ENCODE data around the gene MAGI2. TPM values are rescaled to one million over a fixed set of nuclear protein-coding genes. Genes with fewer than 3 reads are reported as not detected.

Gene MAGI2
- total RNA-seq, 1 donor from 2014 or later, result 5.8 TPM

DNA sequence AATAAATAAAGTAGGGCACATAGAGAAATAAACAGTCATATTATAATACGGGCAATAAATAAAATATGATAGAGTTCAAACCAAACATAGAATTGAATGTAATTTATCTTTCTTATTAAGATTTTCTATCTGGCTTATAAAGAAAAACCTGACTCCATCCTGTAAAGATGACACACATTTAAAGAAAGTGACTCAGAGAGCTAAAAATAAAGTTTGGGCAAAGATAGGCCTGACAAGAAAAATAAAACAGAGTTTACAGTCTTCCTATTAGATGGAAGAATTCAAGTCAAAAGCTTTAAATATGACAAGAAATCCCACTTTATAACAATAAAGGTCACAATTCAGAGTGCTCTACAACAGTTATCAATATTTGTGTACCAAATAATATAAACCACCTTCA, 1074.3 kb downstream of the MAGI2 start:
- DNase-seq (ENCODE audit: low spot score), result no peak
- TF ChIP-seq, protein P1, sequence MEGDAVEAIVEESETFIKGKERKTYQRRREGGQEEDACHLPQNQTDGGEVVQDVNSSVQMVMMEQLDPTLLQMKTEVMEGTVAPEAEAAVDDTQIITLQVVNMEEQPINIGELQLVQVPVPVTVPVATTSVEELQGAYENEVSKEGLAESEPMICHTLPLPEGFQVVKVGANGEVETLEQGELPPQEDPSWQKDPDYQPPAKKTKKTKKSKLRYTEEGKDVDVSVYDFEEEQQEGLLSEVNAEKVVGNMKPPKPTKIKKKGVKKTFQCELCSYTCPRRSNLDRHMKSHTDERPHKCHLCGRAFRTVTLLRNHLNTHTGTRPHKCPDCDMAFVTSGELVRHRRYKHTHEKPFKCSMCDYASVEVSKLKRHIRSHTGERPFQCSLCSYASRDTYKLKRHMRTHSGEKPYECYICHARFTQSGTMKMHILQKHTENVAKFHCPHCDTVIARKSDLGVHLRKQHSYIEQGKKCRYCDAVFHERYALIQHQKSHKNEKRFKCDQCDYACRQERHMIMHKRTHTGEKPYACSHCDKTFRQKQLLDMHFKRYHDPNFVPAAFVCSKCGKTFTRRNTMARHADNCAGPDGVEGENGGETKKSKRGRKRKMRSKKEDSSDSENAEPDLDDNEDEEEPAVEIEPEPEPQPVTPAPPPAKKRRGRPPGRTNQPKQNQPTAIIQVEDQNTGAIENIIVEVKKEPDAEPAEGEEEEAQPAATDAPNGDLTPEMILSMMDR (IDR thresholded peaks at IDR 0.05), result no peak
- peaks cover 15% of the 10 kb centered on the region for H3K9me3 Mint-ChIP-seq (ENCODE audit: low read depth)
- no peaks in the 10 kb centered on the region for H3K27me3 Mint-ChIP-seq (ENCODE audit: low read depth)
- H3K4me1 Mint-ChIP-seq (ENCODE audit: low read depth), result peaks cover 31% of the 10 kb centered on the region
- H3K4me3 Mint-ChIP-seq (ENCODE audit: unreplicated experiment), result no peak overlapping the region
- H3K27ac Mint-ChIP-seq (ENCODE audit: unreplicated experiment), result peak overlapping the region; percentile 39
- H3K36me3 Mint-ChIP-seq (ENCODE audit: low read depth), result peaks cover 5% of the 10 kb centered on the region

GRCh38 chr7:78377532-78377931, 1075.9 kb downstream of the MAGI2 start:
- H3K4me3 Mint-ChIP-seq (ENCODE audit: unreplicated experiment), result no peak overlapping the region
- peaks cover 15% of the 10 kb centered on the region for H3K4me1 Mint-ChIP-seq (ENCODE audit: low read depth)
- no peaks in the 10 kb centered on the region for H3K27me3 Mint-ChIP-seq (ENCODE audit: low read depth)
- peaks cover 8% of the 10 kb centered on the region for H3K36me3 Mint-ChIP-seq (ENCODE audit: low read depth)
- DNase-seq (ENCODE audit: low spot score), result no peak
- TF ChIP-seq, protein P1 (IDR thresholded peaks at IDR 0.05), result no peak
- H3K27ac Mint-ChIP-seq (ENCODE audit: unreplicated experiment), result no peak overlapping the region
- peaks cover 20% of the 10 kb centered on the region for H3K9me3 Mint-ChIP-seq (ENCODE audit: low read depth)

DNA sequence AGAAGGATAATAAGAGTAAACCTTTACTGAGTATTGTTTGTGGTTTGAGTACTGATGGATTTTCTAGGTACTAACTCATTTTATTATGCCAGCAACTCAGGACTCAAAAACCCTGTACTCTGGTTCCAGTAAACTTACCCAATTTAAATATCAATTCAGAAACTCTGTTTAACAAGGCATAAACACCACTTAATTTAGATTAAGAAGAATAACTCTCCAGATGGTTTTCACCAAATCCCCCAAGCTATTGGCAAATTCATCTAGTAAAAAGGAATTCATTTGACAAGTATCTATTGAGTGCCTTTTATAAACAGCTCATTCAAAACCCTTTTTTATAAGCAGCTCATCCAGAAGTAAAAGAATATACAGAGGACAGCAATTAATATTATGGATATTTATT, 1082.5 kb downstream of the MAGI2 start:
- DNase-seq (ENCODE audit: low spot score), result no peak
- peaks cover 3% of the 10 kb centered on the region for H3K36me3 Mint-ChIP-seq (ENCODE audit: low read depth)
- no peak overlapping the region for H3K4me3 Mint-ChIP-seq (ENCODE audit: unreplicated experiment)
- H3K9me3 Mint-ChIP-seq (ENCODE audit: low read depth), result peaks cover 6% of the 10 kb centered on the region
- H3K4me1 Mint-ChIP-seq (ENCODE audit: low read depth), result no peaks in the 10 kb centered on the region
- no peak overlapping the region for H3K27ac Mint-ChIP-seq (ENCODE audit: unreplicated experiment)
- TF ChIP-seq, protein P1 (IDR thresholded peaks at IDR 0.05), result no peak
- H3K27me3 Mint-ChIP-seq (ENCODE audit: low read depth), result no peaks in the 10 kb centered on the region

GRCh38 chr7:78368771-78369170, 1084.7 kb downstream of the MAGI2 start:
- H3K4me1 Mint-ChIP-seq (ENCODE audit: low read depth), result no peaks in the 10 kb centered on the region
- no peak overlapping the region for H3K27ac Mint-ChIP-seq (ENCODE audit: unreplicated experiment)
- no peak for DNase-seq (ENCODE audit: low spot score)
- H3K27me3 Mint-ChIP-seq (ENCODE audit: low read depth), result no peaks in the 10 kb centered on the region
- H3K36me3 Mint-ChIP-seq (ENCODE audit: low read depth), result no peaks in the 10 kb centered on the region
- no peak overlapping the region for H3K4me3 Mint-ChIP-seq (ENCODE audit: unreplicated experiment)
- TF ChIP-seq, protein P1 (IDR thresholded peaks at IDR 0.05), result no peak
- peaks cover 2% of the 10 kb centered on the region for H3K9me3 Mint-ChIP-seq (ENCODE audit: low read depth)

GRCh38 chr7:78367280-78367773, 1086.1 kb downstream of the MAGI2 start:
- Mint-ChIP-seq H3K36me3 (ENCODE audit: low read depth) (no peaks in the 10 kb centered on the region), H3K27me3 (ENCODE audit: low read depth) (no peaks in the 10 kb centered on the region), H3K9me3 (ENCODE audit: low read depth) (no peaks in the 10 kb centered on the region), H3K27ac (ENCODE audit: unreplicated experiment) (no peak overlapping the region), H3K4me1 (ENCODE audit: low read depth) (no peaks in the 10 kb centered on the region), H3K4me3 (ENCODE audit: unreplicated experiment) (no peak overlapping the region)
- TF ChIP-seq, protein P1 (IDR thresholded peaks at IDR 0.05), result no peak
- DNase-seq (ENCODE audit: low spot score), result no peak

Data from chondrocyte (in vitro differentiated cells).